SK-N-SH (cell line): ENCODE data around the gene ECE1. TPM values are rescaled to one million over a fixed set of nuclear protein-coding genes. Genes with fewer than 3 reads are reported as not detected.
A peak's percentile ranks its signal among the peaks of the same experiment; 100 is the strongest.

Experiments used
- CTCF ChIA-PET: fragments of 300-600, 350-600 bp; formaldehyde crosslinking; extraction: SDS; loops from one replicate; lab custom pipeline; 2021; lab: Yijun Ruan, JAX
- POLR2A ChIA-PET: fragments of 350-600 bp; sonication (Branson Sonifier 250); formaldehyde crosslinking; extraction: SDS; loops from one replicate; lab custom pipeline; 2020; ENCODE audit warnings: antibody characterized with exemption, inconsistent platforms; lab: Yijun Ruan, JAX
- DNase-seq: peaks from one replicate; pipeline ENCODE4 v3.0.0; 2012
- H2AFZ ChIP-seq: fragments of 200-600 bp; sonication (generic); 2 replicates; pipeline ENCODE4 v1.8.1; 2016; ENCODE audit warnings: antibody characterized with exemption, mild to moderate bottlenecking, low read depth
- H3F3A ChIP-seq: fragments of 200-600 bp; sonication (generic); replicated peaks from 2 replicates; pipeline ENCODE3; 2016; ENCODE audit warnings: antibody characterized with exemption, mild to moderate bottlenecking; ENCODE audit not compliant: insufficient read depth
- H3K27ac ChIP-seq, 2 experiments: fragments of 200-500 bp in 1 of 2; fragments of 200-600 bp in 1 of 2; sonication (Bioruptor generic) in 1 of 2; sonication (generic), shearing (Covaris generic) in 1 of 2; 2 replicates each; pipeline versions ENCODE4 v1.5.1 to v1.6.1; 2014 to 2016; ENCODE audit warnings: low read depth in 2 of 2, inconsistent platforms in 1 of 2, low read length in 1 of 2, mild to moderate bottlenecking in 1 of 2, mixed read lengths in 1 of 2
- H3K27me3 ChIP-seq: fragments of 200-600 bp; sonication (generic), shearing (Covaris generic); 2 replicates; pipeline ENCODE4 v1.6.1; 2016; ENCODE audit warnings: mixed run types; ENCODE audit not compliant: insufficient read depth
- H3K36me3 ChIP-seq, 2 experiments: fragments of 200-500 bp in 1 of 2; fragments of 200-600 bp in 1 of 2; sonication (Bioruptor generic) in 1 of 2; sonication (generic) in 1 of 2; replicated peaks in 1 of 2; 2 replicates each; pipeline versions ENCODE3 to v1.5.1; 2014 to 2016; ENCODE audit warnings: low read length in 1 of 2, mild to moderate bottlenecking in 1 of 2; ENCODE audit not compliant: insufficient read depth in 2 of 2, control insufficient read depth in 1 of 2
- H3K4me1 ChIP-seq, 2 experiments: fragments of 200-500 bp in 1 of 2; fragments of 200-600 bp in 1 of 2; sonication (Bioruptor generic) in 1 of 2; sonication (generic), shearing (Covaris generic) in 1 of 2; 2 replicates each; pipeline versions ENCODE4 v1.5.1 to v1.6.1; 2014 to 2016; ENCODE audit warnings: low read depth in 1 of 2, low read length in 1 of 2, mixed run types in 1 of 2; ENCODE audit not compliant: insufficient read depth in 2 of 2, control insufficient read depth in 1 of 2
- H3K4me2 ChIP-seq: fragments of 200-600 bp; sonication (generic), shearing (Covaris generic); 2 replicates; pipeline ENCODE4 v1.6.1; 2017; ENCODE audit warnings: mixed run types
- H3K4me3 ChIP-seq, 2 experiments: fragments of 200-500 bp in 1 of 2; fragments of 200-600 bp in 1 of 2; sonication (Bioruptor generic) in 1 of 2; sonication (generic), shearing (Covaris generic) in 1 of 2; 2 replicates each; pipeline versions ENCODE4 v1.5.1 to v1.8.1; 2014 to 2016; ENCODE audit warnings: low read depth in 2 of 2, inconsistent platforms in 1 of 2, low read length in 1 of 2, mild to moderate bottlenecking in 1 of 2, mixed read lengths in 1 of 2, moderate library complexity in 1 of 2
- H3K79me2 ChIP-seq: fragments of 200-600 bp; sonication (generic); 2 replicates; pipeline ENCODE4 v1.8.1; 2017; ENCODE audit warnings: mild to moderate bottlenecking; ENCODE audit not compliant: insufficient read depth
- H3K9ac ChIP-seq: fragments of 200-600 bp; sonication (generic); 2 replicates; pipeline ENCODE4 v1.6.1; 2017; ENCODE audit warnings: mixed run types
- H3K9me2 ChIP-seq: fragments of 200-600 bp; sonication (generic); 2 replicates; pipeline ENCODE4 v1.6.1; 2017; ENCODE audit warnings: mixed run types
- H3K9me3 ChIP-seq: fragments of 200-600 bp; sonication (generic); 2 replicates; pipeline ENCODE4 v1.6.1; 2017; ENCODE audit warnings: mixed run types, mild to moderate bottlenecking, moderate library complexity
- H4K20me1 ChIP-seq: fragments of 200-600 bp; sonication (generic); 2 replicates; pipeline ENCODE4 v1.6.1; 2017; ENCODE audit warnings: mild to moderate bottlenecking, mixed run types; ENCODE audit not compliant: insufficient read depth
- ELF1 ChIP-seq: IDR thresholded peaks from 2 replicates; pipeline ENCODE4 v1.4.0; 2012
- FOSL2 ChIP-seq: IDR thresholded peaks from 2 replicates; pipeline ENCODE4 v1.4.0; 2012; ENCODE audit warnings: low read depth, mild to moderate bottlenecking, moderate library complexity, borderline replicate concordance
- FOXM1 ChIP-seq: IDR thresholded peaks from 2 replicates; pipeline ENCODE4 v1.4.0; 2012; ENCODE audit warnings: low read depth, mild to moderate bottlenecking
- GATA2 ChIP-seq: sonication (generic); formaldehyde crosslinking; IDR thresholded peaks from 2 replicates; pipeline ENCODE4 v1.5.0; 2020; ENCODE audit warnings: mild to moderate bottlenecking, missing genetic modification reagents
- JUND ChIP-seq: IDR thresholded peaks from 2 replicates; pipeline ENCODE4 v1.4.0; 2012
- MEF2A ChIP-seq: IDR thresholded peaks from 2 replicates; pipeline ENCODE4 v1.4.0; 2012; ENCODE audit warnings: low read depth, borderline replicate concordance
- MXI1 ChIP-seq: IDR thresholded peaks from 2 replicates; pipeline ENCODE4 v1.6.1; 2012; ENCODE audit warnings: mild to moderate bottlenecking, low read depth, low read length, improper control_type of control experiment
- NFIC ChIP-seq: IDR thresholded peaks from 2 replicates; pipeline ENCODE4 v1.4.0; 2012; ENCODE audit warnings: borderline replicate concordance
- NRF1 ChIP-seq: IDR thresholded peaks from 2 replicates; pipeline ENCODE4 v1.6.1; 2012; ENCODE audit warnings: low read depth, mild to moderate bottlenecking, low read length
- RAD21 ChIP-seq: IDR thresholded peaks from 2 replicates; pipeline ENCODE4 v1.6.1; 2012; ENCODE audit warnings: mild to moderate bottlenecking, low read length
- RCOR1 ChIP-seq: fragments of 150-350 bp; IDR thresholded peaks from 2 replicates; pipeline ENCODE4 v1.6.1; 2017; ENCODE audit warnings: antibody characterized with exemption, low read length
- RFX5 ChIP-seq: IDR thresholded peaks from 2 replicates; pipeline ENCODE4 v1.6.1; 2012; ENCODE audit warnings: mild to moderate bottlenecking, improper control_type of control experiment, low read length
- SIN3A ChIP-seq: IDR thresholded peaks from 2 replicates; pipeline ENCODE4 v1.6.1; 2012; ENCODE audit warnings: low read depth, mild to moderate bottlenecking, low read length, moderate library complexity, borderline replicate concordance
- TEAD4 ChIP-seq: IDR thresholded peaks from 2 replicates; pipeline ENCODE4 v1.4.0; 2012; ENCODE audit warnings: mild to moderate bottlenecking, borderline replicate concordance; ENCODE audit not compliant: insufficient read depth
- ZBTB33 ChIP-seq: IDR thresholded peaks from 2 replicates; pipeline ENCODE4 v1.4.0; 2012; ENCODE audit warnings: low read depth, borderline replicate concordance
- WGBS: methylation state at CpG from one replicate; pipeline ENCODE4 v1.1.6; 2017; ENCODE audit warnings: low lambda C conversion rate; 5-methylcytosine and 5-hydroxymethylcytosine counted together
- polyA plus RNA-seq, 3 experiments: library from polyadenylated mRNA; depleted of rRNA; stranded (reverse); fragments of >200 nt; gene quantifications; 2 replicates each; pipeline ENCODE4 v1.2.3, GENCODE V29; 2012
- TF ChIP-seq, protein P1 (sequence below): IDR thresholded peaks from 2 replicates; pipeline ENCODE4; 2012
- TF ChIP-seq, protein P2 (sequence below): IDR thresholded peaks from 2 replicates; pipeline ENCODE4 v1.6.1; 2012; ENCODE audit warnings: mild to moderate bottlenecking, low read depth, low read length, moderate library complexity

ECE1 gene
- polyA plus RNA-seq, 1 of the 3 experiments (the other 2 are of a cell fraction), result 96.6 TPM

- POLR2A ChIA-PET, result no interaction called here
- H3K36me3 ChIP-seq, result no peaks in the 10 kb centered on the region
- H3K79me2 ChIP-seq, result peaks cover 27% of the 10 kb centered on the region
- peaks cover 27 to 54% of the 10 kb centered on the region in 2 experiments for H3K4me1 ChIP-seq
- no peak overlapping the region for H3K4me2 ChIP-seq
- peak overlapping the region in 1 of 2 experiments; percentile 31; a peak in 1 of 4 replicates for H3K27ac ChIP-seq
- no peak overlapping the region for H3K4me3 ChIP-seq
- H3K9me2 ChIP-seq, result no peaks in the 10 kb centered on the region
- CTCF ChIA-PET, result no interaction called here
- no peak for TF ChIP-seq JUND
- no peak for TF ChIP-seq FOXM1
- no peak for TF ChIP-seq ZBTB33
- no peak for TF ChIP-seq SIN3A
- TF ChIP-seq RFX5, result no peak
- H2AFZ ChIP-seq, result no peak overlapping the region
- no peaks in the 10 kb centered on the region for H3K9me3 ChIP-seq
- 74% methylated on average over 7 of the region's 7 CpGs for WGBS
- no peak for DNase-seq
- peaks cover 13% of the 10 kb centered on the region for H3F3A ChIP-seq
- no peak overlapping the region for H3K9ac ChIP-seq
- no peaks in the 10 kb centered on the region for H3K27me3 ChIP-seq
- H4K20me1 ChIP-seq, result no peaks in the 10 kb centered on the region
Observed at GRCh38 chr1:21329209-21329844, 39.1 kb upstream of the ECE1 start.

DNA sequence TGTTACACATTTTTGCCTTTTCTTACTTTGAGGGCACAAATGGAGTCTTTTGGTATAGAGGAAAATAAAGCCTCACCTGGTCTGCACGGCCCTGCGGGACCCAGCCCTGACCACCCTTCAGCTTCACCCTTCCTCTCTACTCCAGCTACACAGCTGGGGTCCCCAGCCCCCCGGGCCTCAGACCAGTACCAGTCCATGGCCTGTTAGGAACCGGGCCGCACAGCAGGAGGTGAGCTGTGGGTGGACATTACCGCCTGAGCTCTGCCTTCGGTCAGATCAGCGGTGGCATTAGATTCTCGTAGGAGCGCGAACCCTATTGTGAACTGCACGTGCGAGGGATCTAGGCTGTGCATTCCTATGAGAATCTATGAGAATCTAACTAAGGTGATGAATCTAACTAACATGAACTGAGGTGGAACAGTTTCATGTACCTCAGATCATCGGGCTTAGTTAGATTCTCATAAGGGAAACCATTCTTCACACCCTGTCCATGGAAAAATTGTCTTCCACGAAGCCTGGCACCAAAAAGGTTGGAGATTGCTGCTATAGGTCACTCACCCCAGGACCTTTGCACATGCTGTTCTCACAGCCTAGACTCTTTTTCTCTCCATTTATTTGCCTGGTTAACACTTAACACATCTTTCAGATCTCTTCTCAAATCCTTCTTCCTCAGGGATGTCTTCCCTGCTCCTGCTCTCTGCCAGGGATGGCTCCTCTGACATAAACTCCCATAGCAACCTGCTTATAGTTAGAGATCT lies 37.5 kb upstream of the ECE1 start:
- no peaks in the 10 kb centered on the region for H3K9me3 ChIP-seq
- no peak for DNase-seq
- 88% methylated on average over 13 of the region's 15 CpGs for WGBS
- H3K4me3 ChIP-seq, result no peak overlapping the region
- H3K9ac ChIP-seq, result no peak overlapping the region
- H3F3A ChIP-seq, result peaks cover 18% of the 10 kb centered on the region
- no peaks in the 10 kb centered on the region for H4K20me1 ChIP-seq
- H3K27ac ChIP-seq, result peak overlapping the region in 1 of 2 experiments; percentile 94; a peak in 1 of 4 replicates
- peaks cover 24% of the 10 kb centered on the region for H3K79me2 ChIP-seq
- H3K4me2 ChIP-seq, result no peak overlapping the region
- POLR2A ChIA-PET, result interaction anchor here (1.8 kb wide), 1 partner anchor 8 kb away, joined by 4 read pairs; no protein-coding TSS in a partner anchor
- no peaks in the 10 kb centered on the region for H3K27me3 ChIP-seq
- no peaks in the 10 kb centered on the region for H3K9me2 ChIP-seq
- no peaks in the 10 kb centered on the region for H3K36me3 ChIP-seq
- peaks cover 40 to 56% of the 10 kb centered on the region in 2 experiments for H3K4me1 ChIP-seq
- CTCF ChIA-PET, result interaction anchor here (0.9 to 5.2 kb wide), 4 partner anchors 41 to 73 kb away, joined by 3 to 30 read pairs (median 4); no protein-coding TSS in a partner anchor
- no peak overlapping the region for H2AFZ ChIP-seq
- TF ChIP-seq ZBTB33 (no peak), TEAD4 (no peak), JUND (no peak), FOSL2 (no peak), NRF1 (no peak), MEF2A (no peak), RAD21 (no peak), RCOR1 (no peak), GATA2 (CRISPR knock-in tag) (no peak), MXI1 (no peak), NFIC (no peak), ELF1 (no peak)
- TF ChIP-seq, protein P1, sequence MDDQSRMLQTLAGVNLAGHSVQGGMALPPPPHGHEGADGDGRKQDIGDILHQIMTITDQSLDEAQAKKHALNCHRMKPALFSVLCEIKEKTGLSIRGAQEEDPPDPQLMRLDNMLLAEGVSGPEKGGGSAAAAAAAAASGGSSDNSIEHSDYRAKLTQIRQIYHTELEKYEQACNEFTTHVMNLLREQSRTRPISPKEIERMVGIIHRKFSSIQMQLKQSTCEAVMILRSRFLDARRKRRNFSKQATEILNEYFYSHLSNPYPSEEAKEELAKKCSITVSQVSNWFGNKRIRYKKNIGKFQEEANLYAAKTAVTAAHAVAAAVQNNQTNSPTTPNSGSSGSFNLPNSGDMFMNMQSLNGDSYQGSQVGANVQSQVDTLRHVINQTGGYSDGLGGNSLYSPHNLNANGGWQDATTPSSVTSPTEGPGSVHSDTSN, result no peak
- TF ChIP-seq, protein P2, sequence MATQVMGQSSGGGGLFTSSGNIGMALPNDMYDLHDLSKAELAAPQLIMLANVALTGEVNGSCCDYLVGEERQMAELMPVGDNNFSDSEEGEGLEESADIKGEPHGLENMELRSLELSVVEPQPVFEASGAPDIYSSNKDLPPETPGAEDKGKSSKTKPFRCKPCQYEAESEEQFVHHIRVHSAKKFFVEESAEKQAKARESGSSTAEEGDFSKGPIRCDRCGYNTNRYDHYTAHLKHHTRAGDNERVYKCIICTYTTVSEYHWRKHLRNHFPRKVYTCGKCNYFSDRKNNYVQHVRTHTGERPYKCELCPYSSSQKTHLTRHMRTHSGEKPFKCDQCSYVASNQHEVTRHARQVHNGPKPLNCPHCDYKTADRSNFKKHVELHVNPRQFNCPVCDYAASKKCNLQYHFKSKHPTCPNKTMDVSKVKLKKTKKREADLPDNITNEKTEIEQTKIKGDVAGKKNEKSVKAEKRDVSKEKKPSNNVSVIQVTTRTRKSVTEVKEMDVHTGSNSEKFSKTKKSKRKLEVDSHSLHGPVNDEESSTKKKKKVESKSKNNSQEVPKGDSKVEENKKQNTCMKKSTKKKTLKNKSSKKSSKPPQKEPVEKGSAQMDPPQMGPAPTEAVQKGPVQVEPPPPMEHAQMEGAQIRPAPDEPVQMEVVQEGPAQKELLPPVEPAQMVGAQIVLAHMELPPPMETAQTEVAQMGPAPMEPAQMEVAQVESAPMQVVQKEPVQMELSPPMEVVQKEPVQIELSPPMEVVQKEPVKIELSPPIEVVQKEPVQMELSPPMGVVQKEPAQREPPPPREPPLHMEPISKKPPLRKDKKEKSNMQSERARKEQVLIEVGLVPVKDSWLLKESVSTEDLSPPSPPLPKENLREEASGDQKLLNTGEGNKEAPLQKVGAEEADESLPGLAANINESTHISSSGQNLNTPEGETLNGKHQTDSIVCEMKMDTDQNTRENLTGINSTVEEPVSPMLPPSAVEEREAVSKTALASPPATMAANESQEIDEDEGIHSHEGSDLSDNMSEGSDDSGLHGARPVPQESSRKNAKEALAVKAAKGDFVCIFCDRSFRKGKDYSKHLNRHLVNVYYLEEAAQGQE, result no peak
